Naive thymus-derived CD4-positive, alpha-beta T cell (primary cell): ENCODE measurements around the gene CD151. TPM values are rescaled to one million over a fixed set of nuclear protein-coding genes. Genes with fewer than 3 reads are reported as not detected.

Experiments used
- ATAC-seq: fragments of 150-1000 bp; cut with Tn5 transposase; 2 replicates; pipeline ENCODE4 v1.10.0; 2021; ENCODE audit warnings: mild to moderate bottlenecking, moderate library complexity
- CTCF ChIA-PET: fragments of 350-600 bp; sonication (Branson Sonifier 250); formaldehyde crosslinking; loops from one replicate; lab custom pipeline; 2021; ENCODE audit warnings: antibody characterized with exemption; lab: Charles Lee
- POLR2A ChIA-PET: fragments of 350-600 bp; sonication (Branson Sonifier 250); formaldehyde crosslinking; loops from one replicate; lab custom pipeline; 2021; ENCODE audit warnings: antibody characterized with exemption, inconsistent platforms; lab: Charles Lee
- DNase-seq, 9 donors: peaks; one replicate each; pipeline versions ENCODE4 v3.0.0 to v3.0.0-alpha.2; 2020 to 2022; ENCODE audit warnings: mixed read lengths in 1 of 9
- H3K27ac ChIP-seq: one replicate; pipeline ENCODE4 v1.7.0; 2013; ENCODE audit warnings: mild to moderate bottlenecking, low read depth, low read length, moderate library complexity
- H3K27me3 ChIP-seq, 2 donors: one replicate each; pipeline ENCODE4 v1.7.0; 2013; ENCODE audit warnings: low read length in 2 of 2, mild to moderate bottlenecking in 2 of 2, moderate library complexity in 2 of 2; ENCODE audit not compliant: control insufficient read depth in 2 of 2, insufficient read depth in 2 of 2
- H3K36me3 ChIP-seq, 3 experiments: 1 replicate in 2 of 3; 2 replicates in 1 of 3; pipeline ENCODE4 v1.7.0; 2013; ENCODE audit warnings: low read length in 3 of 3, mild to moderate bottlenecking in 3 of 3, moderate library complexity in 1 of 3; ENCODE audit not compliant: insufficient read depth in 3 of 3, control insufficient read depth in 2 of 3
- H3K4me1 ChIP-seq, 2 donors: one replicate each; pipeline ENCODE4 v1.7.0; 2013; ENCODE audit warnings: low read length in 2 of 2, mild to moderate bottlenecking in 2 of 2, moderate library complexity in 1 of 2; ENCODE audit not compliant: control insufficient read depth in 2 of 2, insufficient read depth in 2 of 2
- H3K4me3 ChIP-seq: 2 replicates; pipeline ENCODE4 v1.7.0; 2013; ENCODE audit warnings: mild to moderate bottlenecking, low read length
- H3K9me3 ChIP-seq, 3 experiments: 1 replicate in 2 of 3; 2 replicates in 1 of 3; pipeline ENCODE4 v1.7.0; 2013; ENCODE audit warnings: low read length in 3 of 3; ENCODE audit not compliant: control insufficient read depth in 2 of 3
- H3K27ac Mint-ChIP-seq, 9 donors: one replicate each; pipeline ENCODE4 v1.8.0; 2020 to 2022; ENCODE audit warnings: mixed read lengths in 9 of 9, mild to moderate bottlenecking in 8 of 9, moderate library complexity in 5 of 9, inconsistent platforms in 2 of 9
- H3K27me3 Mint-ChIP-seq, 5 donors: one replicate each; pipeline ENCODE4 v1.8.0; 2021 to 2022; ENCODE audit warnings: mixed read lengths in 5 of 5, mild to moderate bottlenecking in 1 of 5
- H3K36me3 Mint-ChIP-seq, 5 donors: one replicate each; pipeline ENCODE4 v1.8.0; 2020 to 2022; ENCODE audit warnings: mixed read lengths in 5 of 5, mild to moderate bottlenecking in 3 of 5, inconsistent platforms in 1 of 5
- H3K4me1 Mint-ChIP-seq, 7 donors: one replicate each; pipeline ENCODE4 v1.8.0; 2020 to 2022; ENCODE audit warnings: mixed read lengths in 7 of 7, mild to moderate bottlenecking in 3 of 7, inconsistent platforms in 1 of 7
- H3K4me3 Mint-ChIP-seq, 10 donors: one replicate each; pipeline ENCODE4 v1.8.0; 2020 to 2022; ENCODE audit warnings: mild to moderate bottlenecking in 10 of 10, mixed read lengths in 10 of 10, moderate library complexity in 6 of 10, inconsistent platforms in 2 of 10
- H3K9me3 Mint-ChIP-seq, 11 donors: one replicate each; pipeline ENCODE4 v1.8.0; 2020 to 2022; ENCODE audit warnings: mixed read lengths in 11 of 11, mild to moderate bottlenecking in 4 of 11, inconsistent platforms in 1 of 11, moderate library complexity in 1 of 11
- intact Hi-C, 2 donors: fragments of 100-400 bp; cut with micrococcal nuclease; formaldehyde crosslinking; loops; one replicate each; pipeline ENCODE4 v1.15.1; 2023
- polyA plus RNA-seq, 2 donors: library from polyadenylated mRNA; unstranded; fragments of 300-500 nt; fragmentation: Illumina TruSeq; gene quantifications; one replicate each; pipeline ENCODE4 v1.2.3, GENCODE V29; 2021
- total RNA-seq, 6 experiments: library from RNA in 5 of 6; stranded (reverse) in 5 of 6; gene quantifications; 1 replicate in 5 of 6; 2 replicates in 1 of 6; pipeline ENCODE4 v1.2.3 and lab custom pipeline; 2021 to 2026

CD151 gene
- total and polyA plus RNA-seq, 7 experiments from 2014 or later = 4.0 to 62.9 (median 9.8) TPM

- peak in 2 of 9 donors; percentile 33 to 67 for DNase-seq
- intact Hi-C loops = loop anchor here (2.0 to 10.0 kb wide), 4 partner anchors 62 to 536 kb away; partner anchors contain the start of genes CHID1 (in 2 of the 2) and BRSK2 (in 1 of the 2)
- peak overlapping the region; percentile 36 to 83 (median 70) for H3K4me3 Mint-ChIP-seq
- ATAC-seq = peak; percentile 26
- Histone ChIP-seq H3K4me1 (peaks cover 7% of the 10 kb centered on the region in 2 donors), H3K36me3 (no peaks in the 10 kb centered on the region), H3K27me3 (peaks cover 0 to 6% of the 10 kb centered on the region in 2 donors), H3K27ac (no peak overlapping the region), H3K4me3 (peak overlapping the region; percentile 41), H3K9me3 (no peaks in the 10 kb centered on the region)
- POLR2A ChIA-PET = interaction anchor here (2.2 kb wide), 1 partner anchor 30 kb away, joined by 6 read pairs; no protein-coding TSS in a partner anchor
- H3K4me1 Mint-ChIP-seq = peaks cover 0 to 10% (median 5%) of the 10 kb centered on the region in 7 donors
- CTCF ChIA-PET = interaction anchor here (1.0 to 2.9 kb wide), 3 partner anchors 9 to 201 kb away, joined by 3 to 19 read pairs (median 3); partner anchors contain the start of gene CHID1
- no peak overlapping the region for H3K27ac Mint-ChIP-seq
- H3K36me3 Mint-ChIP-seq = no peaks in the 10 kb centered on the region
- H3K27me3 Mint-ChIP-seq = peaks cover 0 to 10% (median 0%) of the 10 kb centered on the region in 5 donors
- H3K9me3 Mint-ChIP-seq = no peaks in the 10 kb centered on the region
Measured at GRCh38 chr11:849104-849824, 16.5 kb downstream of the CD151 start.

GRCh38 chr11:849951-850774 lies 17.4 kb downstream of the CD151 start:
- Mint-ChIP-seq H3K27me3 (peaks cover 0 to 10% (median 0%) of the 10 kb centered on the region in 5 donors), H3K9me3 (no peaks in the 10 kb centered on the region), H3K36me3 (no peaks in the 10 kb centered on the region), H3K27ac (no peak overlapping the region), H3K4me1 (peaks cover 0 to 9% (median 3%) of the 10 kb centered on the region in 7 donors), H3K4me3 (peak overlapping the region in 9 of 10 donors; percentile 27 to 81 (median 62))
- H3K4me1 ChIP-seq = peaks cover 5 to 7% of the 10 kb centered on the region in 2 donors
- ATAC-seq (no peak), DNase-seq (no peak)
- H3K9me3 ChIP-seq = no peaks in the 10 kb centered on the region
- ChIA-PET CTCF (interaction anchor here (2.9 kb wide), 1 partner anchor 200 kb away, joined by 19 read pairs; no protein-coding TSS in a partner anchor), POLR2A (no interaction called here)
- peaks cover 0 to 6% of the 10 kb centered on the region in 2 donors for H3K27me3 ChIP-seq
- intact Hi-C loops = loop anchor here (2.0 to 10.0 kb wide), 4 partner anchors 61 to 535 kb away; partner anchors contain the start of genes CHID1 (in 2 of the 2) and BRSK2 (in 1 of the 2)
- H3K36me3 ChIP-seq = no peaks in the 10 kb centered on the region
- no peak overlapping the region for H3K4me3 ChIP-seq
- no peak overlapping the region for H3K27ac ChIP-seq

- Mint-ChIP-seq H3K9me3 (no peaks in the 10 kb centered on the region), H3K4me3 (peak overlapping the region in 5 of 10 donors; percentile 12 to 75 (median 50))
- H3K27me3 ChIP-seq = peaks cover 0 to 6% of the 10 kb centered on the region in 2 donors
Measured at GRCh38 chr11:850775-851763, 18.3 kb downstream of the CD151 start.

GRCh38 chr11:852762-853161 lies 20.0 kb downstream of the CD151 start:
- H3K27ac ChIP-seq = no peak overlapping the region
- Mint-ChIP-seq H3K4me1 (peaks cover 0 to 13% (median 3%) of the 10 kb centered on the region in 7 donors), H3K9me3 (no peaks in the 10 kb centered on the region), H3K4me3 (peak overlapping the region in 2 of 10 donors; percentile 29 to 31), H3K36me3 (no peaks in the 10 kb centered on the region), H3K27me3 (peaks cover 0 to 10% (median 0%) of the 10 kb centered on the region in 5 donors), H3K27ac (no peak overlapping the region)
- ATAC-seq = no peak
- H3K27me3 ChIP-seq = peaks cover 0 to 6% of the 10 kb centered on the region in 2 donors
- no peaks in the 10 kb centered on the region for H3K36me3 ChIP-seq
- CTCF ChIA-PET = no interaction called here
- POLR2A ChIA-PET = no interaction called here
- H3K4me1 ChIP-seq = peaks cover 5 to 7% of the 10 kb centered on the region in 2 donors
- H3K9me3 ChIP-seq = no peaks in the 10 kb centered on the region
- no peak for DNase-seq
- intact Hi-C loops = no loop called here
- H3K4me3 ChIP-seq = no peak overlapping the region

More at GRCh38 chr11:850775-851763, 18.3 kb downstream of the CD151 start:
- H3K27ac ChIP-seq = no peak overlapping the region
- ATAC-seq (no peak), DNase-seq (no peak)
- ChIA-PET CTCF (no interaction called here), POLR2A (no interaction called here)
- H3K4me3 ChIP-seq = no peak overlapping the region
- H3K36me3 ChIP-seq = no peaks in the 10 kb centered on the region
- Mint-ChIP-seq H3K27me3 (peaks cover 0 to 10% (median 0%) of the 10 kb centered on the region in 5 donors), H3K36me3 (no peaks in the 10 kb centered on the region), H3K27ac (no peak overlapping the region), H3K4me1 (peaks cover 0 to 9% (median 3%) of the 10 kb centered on the region in 7 donors)
- intact Hi-C loops = no loop called here
- H3K9me3 ChIP-seq = no peaks in the 10 kb centered on the region
- peaks cover 5 to 7% of the 10 kb centered on the region in 2 donors for H3K4me1 ChIP-seq

GRCh38 chr11:853682-854448 lies 21.1 kb downstream of the CD151 start:
- ChIA-PET POLR2A (no interaction called here), CTCF (interaction anchor here (0.5 kb wide), 1 partner anchor 1227 kb away, joined by 3 read pairs; no protein-coding TSS in a partner anchor)
- Mint-ChIP-seq H3K4me3 (no peak overlapping the region), H3K27ac (no peak overlapping the region), H3K9me3 (no peaks in the 10 kb centered on the region), H3K27me3 (peaks cover 0 to 4% (median 0%) of the 10 kb centered on the region in 5 donors), H3K4me1 (peaks cover 0 to 9% (median 0%) of the 10 kb centered on the region in 7 donors), H3K36me3 (no peaks in the 10 kb centered on the region)
- H3K27me3 ChIP-seq = peaks cover 0 to 1% of the 10 kb centered on the region in 2 donors
- H3K4me3 ChIP-seq = no peak overlapping the region
- H3K9me3 ChIP-seq = no peaks in the 10 kb centered on the region
- peaks cover 0 to 1% of the 10 kb centered on the region in 2 donors for H3K4me1 ChIP-seq
- no peaks in the 10 kb centered on the region for H3K36me3 ChIP-seq
- DNase-seq (no peak), ATAC-seq (no peak)
- H3K27ac ChIP-seq = no peak overlapping the region
- intact Hi-C loops = no loop called here
